ENCODE data around the gene ZDHHC3.
A peak's percentile ranks its signal among the peaks of the same experiment; 100 is the strongest.
"Not testable (repeated sequence)": the region's sequence is repeated elsewhere in the genome, so short reads cannot be mapped to it uniquely, and the experiment has no call there.

Gene ZDHHC3

GRCh38 chr3:44995142-44995770, 19.3 kb upstream of the ZDHHC3 start:
- DNase-seq (ENCODE audit: low spot score), result peak; percentile 76

GRCh38 chr3:44993471-44994205, 17.7 kb upstream of the ZDHHC3 start:
- no peak for DNase-seq (ENCODE audit: low spot score)

GRCh38 chr3:44992555-44993470, 16.8 kb upstream of the ZDHHC3 start:
- peak; percentile 25 for DNase-seq (ENCODE audit: low spot score)

- no peak for DNase-seq (ENCODE audit: low spot score)
These were observed 15.4 kb upstream of the ZDHHC3 start for GRCh38 chr3:44991326-44991725.

- DNase-seq (ENCODE audit: low spot score), result peak; percentile 88
These were observed 13.8 kb upstream of the ZDHHC3 start for GRCh38 chr3:44989636-44990373.

GRCh38 chr3:44989141-44989540, 13.2 kb upstream of the ZDHHC3 start:
- DNase-seq (ENCODE audit: low spot score), result no peak

- DNase-seq (ENCODE audit: low spot score), result peak; percentile 15
These were observed 12.1 kb upstream of the ZDHHC3 start for GRCh38 chr3:44988073-44988472.

- DNase-seq (ENCODE audit: low spot score), result no peak
These were observed 11.4 kb upstream of the ZDHHC3 start for GRCh38 chr3:44987332-44987731.

GRCh38 chr3:44986330-44986729, 10.4 kb upstream of the ZDHHC3 start:
- not testable (repeated sequence) for DNase-seq (ENCODE audit: low spot score)

GRCh38 chr3:44984335-44984734, 8.4 kb upstream of the ZDHHC3 start:
- no peak for DNase-seq (ENCODE audit: low spot score)

GRCh38 chr3:44983484-44983941, 7.5 kb upstream of the ZDHHC3 start:
- no peak for DNase-seq (ENCODE audit: low spot score)

- no peak for DNase-seq (ENCODE audit: low spot score)
These were observed 6.8 kb upstream of the ZDHHC3 start for GRCh38 chr3:44982817-44983216.

- DNase-seq (ENCODE audit: low spot score), result no peak
These were observed 5.8 kb upstream of the ZDHHC3 start for GRCh38 chr3:44981751-44982150.

- DNase-seq (ENCODE audit: low spot score), result no peak
These were observed 5.2 kb upstream of the ZDHHC3 start for GRCh38 chr3:44981220-44981619.

GRCh38 chr3:44974416-44974815, 1.6 kb downstream of the ZDHHC3 start:
- no peak for DNase-seq (ENCODE audit: low spot score)

- DNase-seq (ENCODE audit: low spot score), result no peak
These were observed 5.0 kb downstream of the ZDHHC3 start for GRCh38 chr3:44970926-44971490.

- DNase-seq (ENCODE audit: low spot score), result no peak
These were observed 6.2 kb downstream of the ZDHHC3 start for GRCh38 chr3:44969828-44970179.

- DNase-seq (ENCODE audit: low spot score), result no peak
These were observed 6.7 kb downstream of the ZDHHC3 start for GRCh38 chr3:44969154-44969827.

- no peak for DNase-seq (ENCODE audit: low spot score)
These were observed 7.5 kb downstream of the ZDHHC3 start for GRCh38 chr3:44968447-44968858.

GRCh38 chr3:44966795-44967278, 9.1 kb downstream of the ZDHHC3 start:
- DNase-seq (ENCODE audit: low spot score), result no peak

- DNase-seq (ENCODE audit: low spot score), result no peak
These were observed 10.8 kb downstream of the ZDHHC3 start for GRCh38 chr3:44965165-44965564.

All from cerebellar cortex (tissue), 1 donor.